Mammary epithelial cell (primary cell): ENCODE results near the gene CSGALNACT2.

Experiments used
- EZH2 ChIP-seq: IDR thresholded peaks from 2 replicates; pipeline ENCODE4 v1.6.1; 2012; ENCODE audit warnings: low read length, inconsistent platforms, borderline replicate concordance
- TF ChIP-seq, protein P1 (sequence below), 2 donors: IDR thresholded peaks in 1 of 2; conservative IDR thresholded peaks in 1 of 2; 2 replicates each; pipeline ENCODE4 v1.5.1; 2011 to 2012; ENCODE audit warnings: inconsistent platforms in 2 of 2, low read length in 2 of 2, mild to moderate bottlenecking in 2 of 2, control low read depth in 1 of 2, low read depth in 1 of 2; ENCODE audit not compliant: insufficient read depth in 1 of 2; ENCODE audit errors: extremely low read depth in 1 of 2

DNA sequence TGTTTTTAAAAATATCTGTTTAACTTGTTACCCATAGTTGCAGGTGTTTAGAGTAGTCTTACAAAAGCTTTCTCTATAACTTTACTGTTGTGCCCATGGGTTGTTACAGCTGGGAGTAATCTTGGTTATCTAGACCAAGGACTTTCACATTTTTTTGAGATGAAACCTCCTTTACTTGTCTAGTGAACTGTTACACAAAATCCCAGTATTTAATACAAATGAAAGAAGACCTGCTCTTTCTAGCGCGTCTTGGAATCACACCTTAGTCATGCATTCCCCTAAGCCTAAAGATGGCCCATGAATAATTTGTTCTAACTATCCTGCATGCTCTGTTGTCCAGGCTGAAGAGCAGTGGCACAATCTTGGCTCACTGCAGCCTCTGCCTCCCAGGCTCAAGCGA is 38.0 kb downstream of the CSGALNACT2 start:
- TF ChIP-seq, protein P1, sequence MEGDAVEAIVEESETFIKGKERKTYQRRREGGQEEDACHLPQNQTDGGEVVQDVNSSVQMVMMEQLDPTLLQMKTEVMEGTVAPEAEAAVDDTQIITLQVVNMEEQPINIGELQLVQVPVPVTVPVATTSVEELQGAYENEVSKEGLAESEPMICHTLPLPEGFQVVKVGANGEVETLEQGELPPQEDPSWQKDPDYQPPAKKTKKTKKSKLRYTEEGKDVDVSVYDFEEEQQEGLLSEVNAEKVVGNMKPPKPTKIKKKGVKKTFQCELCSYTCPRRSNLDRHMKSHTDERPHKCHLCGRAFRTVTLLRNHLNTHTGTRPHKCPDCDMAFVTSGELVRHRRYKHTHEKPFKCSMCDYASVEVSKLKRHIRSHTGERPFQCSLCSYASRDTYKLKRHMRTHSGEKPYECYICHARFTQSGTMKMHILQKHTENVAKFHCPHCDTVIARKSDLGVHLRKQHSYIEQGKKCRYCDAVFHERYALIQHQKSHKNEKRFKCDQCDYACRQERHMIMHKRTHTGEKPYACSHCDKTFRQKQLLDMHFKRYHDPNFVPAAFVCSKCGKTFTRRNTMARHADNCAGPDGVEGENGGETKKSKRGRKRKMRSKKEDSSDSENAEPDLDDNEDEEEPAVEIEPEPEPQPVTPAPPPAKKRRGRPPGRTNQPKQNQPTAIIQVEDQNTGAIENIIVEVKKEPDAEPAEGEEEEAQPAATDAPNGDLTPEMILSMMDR (conservative IDR thresholded peaks at IDR 0.05 in 1 of 2, IDR thresholded peaks at IDR 0.05 in 1 of 2; ENCODE audit: extremely low read depth in 1 of 2, insufficient read depth in 1 of 2, low read depth in 1 of 2, low read length in 2 of 2) = no peak
- TF ChIP-seq EZH2 = no peak
